ENCODE results near the gene MARK2. TPM values are rescaled to one million over a fixed set of nuclear protein-coding genes. Genes with fewer than 3 reads are reported as not detected.

MARK2 gene
- total and polyA plus RNA-seq, 4 donors = 12.2 to 32.5 (median 23.9) TPM

DNA sequence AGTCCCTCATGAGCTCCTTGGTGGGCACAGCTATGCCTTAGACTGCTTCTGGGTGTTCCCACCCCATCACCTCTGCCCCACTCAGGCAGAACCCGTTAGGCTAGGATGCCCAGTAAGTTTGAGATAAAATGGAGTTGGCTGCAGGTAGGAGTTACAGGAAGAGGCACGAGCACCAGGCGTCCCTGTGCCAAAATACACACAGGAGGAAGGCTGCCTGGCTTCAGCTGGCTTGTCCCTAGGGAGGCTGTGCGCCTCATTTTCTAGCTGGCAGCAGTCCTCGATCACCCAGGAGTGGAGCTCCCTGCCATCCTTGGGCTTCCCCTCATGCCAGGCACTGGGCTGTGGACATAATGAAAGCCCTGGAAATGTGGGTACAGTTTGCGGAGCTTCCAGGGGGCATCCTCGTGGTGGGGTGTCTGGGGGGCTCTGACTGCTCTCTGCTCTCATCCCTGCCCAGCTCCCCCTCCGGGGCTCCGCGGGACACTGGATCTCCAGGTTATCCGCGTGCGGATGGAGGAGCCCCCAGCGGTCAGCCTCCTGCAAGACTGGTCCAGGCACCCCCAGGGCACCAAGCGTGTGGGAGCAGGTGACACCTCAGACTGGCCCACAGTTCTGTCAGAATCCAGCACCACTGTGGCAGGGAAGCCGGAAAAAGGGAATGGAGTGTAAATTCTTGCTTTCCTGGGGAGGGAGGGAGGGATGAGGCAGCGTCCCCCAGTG lies 12.3 kb upstream of the MARK2 start:
- WGBS (ENCODE audit: insufficient coverage) = 87% methylated on average over 13 of the region's 17 CpGs

DNA sequence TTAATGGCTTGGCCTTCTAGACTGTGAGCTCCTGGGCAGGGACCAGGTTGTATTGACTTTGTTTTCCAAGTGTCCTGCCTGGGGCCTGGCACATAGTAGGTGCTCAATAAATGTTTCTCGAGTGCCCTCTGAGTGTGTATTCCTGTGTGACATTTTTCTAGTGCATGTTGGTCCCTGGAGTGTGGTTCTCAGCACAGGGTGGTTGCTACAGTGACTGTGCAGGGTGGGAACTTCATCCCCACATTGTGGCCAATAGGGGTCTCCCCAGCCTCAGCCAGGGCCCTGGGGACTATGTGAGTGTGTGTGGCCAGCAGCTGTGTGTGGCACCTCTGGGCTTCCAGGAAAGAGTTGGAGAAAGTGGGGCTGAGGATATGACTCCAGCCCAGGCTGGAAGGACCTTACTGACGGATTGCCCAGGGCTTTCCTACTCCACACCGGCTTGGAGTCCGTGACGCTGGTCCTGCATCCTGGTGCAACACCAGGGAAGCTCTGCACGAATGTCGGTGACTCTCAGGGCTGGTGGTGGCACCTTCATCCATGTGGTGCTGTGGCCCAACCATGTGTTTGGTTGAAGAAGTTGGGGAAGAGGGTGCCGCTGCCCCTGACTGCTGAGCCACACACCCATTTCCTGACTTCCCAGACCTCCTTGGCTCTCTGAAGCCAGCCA lies 9.0 kb upstream of the MARK2 start:
- Histone ChIP-seq H3K4me3 (ENCODE audit: low read depth, low read length) (no peak overlapping the region), H3K36me3 (ENCODE audit: control insufficient read depth, insufficient read depth, low read length) (peaks cover 43% of the 10 kb centered on the region), H3K27ac (ENCODE audit: low read depth, low read length) (no peak overlapping the region), H3K9me3 (ENCODE audit: control insufficient read depth, insufficient read depth, low read length) (no peaks in the 10 kb centered on the region), H3K27me3 (ENCODE audit: control insufficient read depth, insufficient read depth, low read length) (no peaks in the 10 kb centered on the region), H3K4me1 (ENCODE audit: control insufficient read depth, insufficient read depth, low read length) (no peaks in the 10 kb centered on the region)
- DNase-seq (ENCODE audit: low read depth in 4 of 6, low spot score in 6 of 6) = peak in 2 of 6 donors; percentile 31 to 41
- WGBS (ENCODE audit: insufficient coverage) = 84% methylated on average over 7 of the region's 8 CpGs

More for the DNA sequence above, 12.3 kb upstream of the MARK2 start:
- peaks cover 74% of the 10 kb centered on the region for H3K36me3 ChIP-seq (ENCODE audit: control insufficient read depth, insufficient read depth, low read length)
- H3K27ac ChIP-seq (ENCODE audit: low read depth, low read length) = no peak overlapping the region
- no peak for DNase-seq (ENCODE audit: low read depth in 4 of 6, low spot score in 6 of 6)
- H3K4me1 ChIP-seq (ENCODE audit: control insufficient read depth, insufficient read depth, low read length) = no peaks in the 10 kb centered on the region
- H3K4me3 ChIP-seq (ENCODE audit: low read depth, low read length) = no peak overlapping the region
- H3K27me3 ChIP-seq (ENCODE audit: control insufficient read depth, insufficient read depth, low read length) = no peaks in the 10 kb centered on the region
- H3K9me3 ChIP-seq (ENCODE audit: control insufficient read depth, insufficient read depth, low read length) = no peaks in the 10 kb centered on the region

DNA sequence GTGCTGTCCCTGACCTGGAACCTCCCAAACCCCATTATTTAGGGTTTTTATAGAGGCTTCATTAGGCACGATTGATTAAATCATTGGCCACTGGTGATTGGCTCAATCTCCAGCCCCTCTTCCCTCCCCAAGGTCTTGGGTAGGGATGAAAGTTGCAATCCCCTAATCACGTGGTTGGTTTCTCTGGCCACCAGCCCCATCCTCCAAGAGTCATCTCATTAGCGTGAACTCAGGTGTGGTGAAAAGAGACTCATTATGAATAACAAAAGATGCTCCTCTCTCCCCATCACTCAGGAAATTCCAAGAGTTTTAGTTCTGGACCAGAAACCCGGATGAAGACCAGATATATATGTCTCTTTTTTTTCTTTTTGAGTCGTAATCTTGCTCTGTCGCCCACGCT lies 7.6 kb upstream of the MARK2 start:
- no peak for DNase-seq (ENCODE audit: low read depth in 4 of 6, low spot score in 6 of 6)
- H3K27ac ChIP-seq (ENCODE audit: low read depth, low read length) = no peak overlapping the region
- 78% methylated on average over 4 of the region's 7 CpGs for WGBS (ENCODE audit: insufficient coverage)
- H3K4me1 ChIP-seq (ENCODE audit: control insufficient read depth, insufficient read depth, low read length) = no peaks in the 10 kb centered on the region
- H3K36me3 ChIP-seq (ENCODE audit: control insufficient read depth, insufficient read depth, low read length) = peaks cover 34% of the 10 kb centered on the region
- no peak overlapping the region for H3K4me3 ChIP-seq (ENCODE audit: low read depth, low read length)
- no peaks in the 10 kb centered on the region for H3K9me3 ChIP-seq (ENCODE audit: control insufficient read depth, insufficient read depth, low read length)
- H3K27me3 ChIP-seq (ENCODE audit: control insufficient read depth, insufficient read depth, low read length) = no peaks in the 10 kb centered on the region

DNA sequence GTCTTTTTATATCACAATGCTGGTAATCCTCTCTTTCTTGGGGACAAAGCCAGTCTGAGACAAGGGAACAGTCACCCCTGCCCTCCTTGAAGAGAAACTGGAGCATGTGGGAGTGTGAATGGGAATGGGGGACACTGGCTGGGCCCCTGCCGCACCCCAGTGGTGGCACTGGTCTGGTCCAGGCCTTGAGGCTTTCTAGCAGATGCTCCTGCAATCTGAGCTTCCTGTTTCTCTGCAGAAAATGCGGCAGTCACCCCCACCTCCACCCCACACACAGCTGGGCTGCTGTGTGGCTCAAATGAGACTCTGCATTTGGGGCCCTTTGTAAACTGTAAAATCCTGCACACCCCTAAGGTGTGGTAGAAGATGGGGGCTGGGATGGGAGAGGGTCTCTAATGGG lies 6.6 kb upstream of the MARK2 start:
- Histone ChIP-seq H3K9me3 (ENCODE audit: control insufficient read depth, insufficient read depth, low read length) (no peaks in the 10 kb centered on the region), H3K4me1 (ENCODE audit: control insufficient read depth, insufficient read depth, low read length) (peaks cover 4% of the 10 kb centered on the region), H3K36me3 (ENCODE audit: control insufficient read depth, insufficient read depth, low read length) (peaks cover 24% of the 10 kb centered on the region), H3K27me3 (ENCODE audit: control insufficient read depth, insufficient read depth, low read length) (no peaks in the 10 kb centered on the region), H3K27ac (ENCODE audit: low read depth, low read length) (no peak overlapping the region), H3K4me3 (ENCODE audit: low read depth, low read length) (no peak overlapping the region)
- DNase-seq (ENCODE audit: low read depth in 4 of 6, low spot score in 6 of 6) = no peak
- no CpG with 5 or more reads among the region's 2 CpGs for WGBS (ENCODE audit: insufficient coverage)

DNA sequence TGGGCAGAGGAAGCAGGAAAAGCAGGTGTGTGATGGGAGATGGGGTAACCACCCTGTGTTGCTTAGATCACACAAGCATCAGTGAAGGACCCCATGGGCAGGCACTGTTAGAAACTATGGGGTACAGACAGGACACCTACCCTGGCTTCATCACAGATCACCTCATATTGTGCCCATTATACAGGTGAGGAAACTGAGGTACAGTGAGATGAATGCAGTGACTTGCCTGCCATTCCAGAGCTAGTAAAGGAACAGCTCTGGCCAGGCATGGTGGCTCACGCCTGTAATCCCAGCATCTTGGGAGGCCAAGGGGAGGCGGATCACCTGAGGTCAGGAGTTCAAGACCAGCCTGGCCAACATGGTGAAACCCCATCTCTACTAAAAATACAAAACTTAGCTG lies 5.9 kb upstream of the MARK2 start:
- DNase-seq (ENCODE audit: low read depth in 4 of 6, low spot score in 6 of 6) = no peak
- Histone ChIP-seq H3K9me3 (ENCODE audit: control insufficient read depth, insufficient read depth, low read length) (no peaks in the 10 kb centered on the region), H3K36me3 (ENCODE audit: control insufficient read depth, insufficient read depth, low read length) (peaks cover 19% of the 10 kb centered on the region), H3K4me1 (ENCODE audit: control insufficient read depth, insufficient read depth, low read length) (peaks cover 5% of the 10 kb centered on the region), H3K27ac (ENCODE audit: low read depth, low read length) (no peak overlapping the region), H3K27me3 (ENCODE audit: control insufficient read depth, insufficient read depth, low read length) (no peaks in the 10 kb centered on the region), H3K4me3 (ENCODE audit: low read depth, low read length) (no peak overlapping the region)
- WGBS (ENCODE audit: insufficient coverage) = 100% methylated on average over 1 of the region's 2 CpGs

DNA sequence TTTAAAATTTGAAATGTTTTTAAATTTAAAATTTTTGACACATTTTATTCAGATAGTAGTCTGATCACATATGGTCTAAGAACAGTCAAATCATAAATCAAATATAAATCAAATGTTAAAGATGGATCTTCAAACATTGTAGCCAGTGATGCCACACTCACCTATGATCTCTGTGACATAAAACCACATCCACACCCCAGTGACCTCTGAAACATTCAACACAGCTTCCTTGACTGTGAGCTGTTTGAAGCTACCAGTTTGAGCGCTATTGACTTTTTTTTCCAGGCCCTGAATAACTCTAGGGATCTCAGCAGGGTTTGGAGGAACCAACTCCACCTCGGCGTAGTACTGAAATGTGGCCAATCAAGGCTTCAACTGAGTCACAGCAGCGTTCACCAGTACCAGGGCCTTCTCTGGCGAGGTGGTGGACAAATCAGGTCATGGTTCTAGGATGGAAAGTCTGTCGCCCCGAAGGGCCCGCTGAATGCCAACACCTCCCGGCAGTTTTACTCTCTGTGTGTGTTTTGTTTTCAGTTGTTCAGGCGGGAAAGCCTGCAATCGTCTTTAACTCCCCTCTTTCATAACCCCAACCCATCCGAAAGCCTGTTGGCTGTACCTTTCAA lies 4.3 kb upstream of the MARK2 start:
- H3K27me3 ChIP-seq (ENCODE audit: control insufficient read depth, insufficient read depth, low read length) = no peaks in the 10 kb centered on the region
- WGBS (ENCODE audit: insufficient coverage) = 69% methylated on average over 6 of the region's 12 CpGs
- H3K4me1 ChIP-seq (ENCODE audit: control insufficient read depth, insufficient read depth, low read length) = peaks cover 11% of the 10 kb centered on the region
- H3K4me3 ChIP-seq (ENCODE audit: low read depth, low read length) = no peak overlapping the region
- no peak for DNase-seq (ENCODE audit: low read depth in 4 of 6, low spot score in 6 of 6)
- peaks cover 8% of the 10 kb centered on the region for H3K36me3 ChIP-seq (ENCODE audit: control insufficient read depth, insufficient read depth, low read length)
- H3K27ac ChIP-seq (ENCODE audit: low read depth, low read length) = no peak overlapping the region
- H3K9me3 ChIP-seq (ENCODE audit: control insufficient read depth, insufficient read depth, low read length) = no peaks in the 10 kb centered on the region

DNA sequence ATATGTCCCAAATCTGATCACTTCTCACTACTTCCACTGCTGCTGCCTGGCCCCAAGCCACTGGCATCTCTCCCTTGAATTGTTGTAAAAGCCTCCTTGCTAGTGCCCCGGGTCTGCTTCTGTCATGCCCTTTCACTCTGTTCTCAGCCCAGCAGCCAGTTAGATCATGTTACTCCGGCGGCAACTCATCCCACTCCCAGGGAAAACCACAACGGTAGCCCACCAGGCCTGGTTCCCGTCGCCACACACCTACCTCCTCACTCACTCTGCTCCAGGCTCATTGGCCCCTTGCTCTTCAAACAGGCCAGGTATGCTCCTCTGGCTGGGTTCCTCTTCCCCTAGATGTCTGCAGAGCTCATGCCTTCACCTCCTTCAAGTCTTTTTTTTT lies 3.8 kb upstream of the MARK2 start:
- peaks cover 16% of the 10 kb centered on the region for H3K4me1 ChIP-seq (ENCODE audit: control insufficient read depth, insufficient read depth, low read length)
- no peaks in the 10 kb centered on the region for H3K27me3 ChIP-seq (ENCODE audit: control insufficient read depth, insufficient read depth, low read length)
- DNase-seq (ENCODE audit: low read depth in 4 of 6, low spot score in 6 of 6) = no peak
- 73% methylated on average over 6 of the region's 6 CpGs for WGBS (ENCODE audit: insufficient coverage)
- H3K4me3 ChIP-seq (ENCODE audit: low read depth, low read length) = no peak overlapping the region
- no peaks in the 10 kb centered on the region for H3K9me3 ChIP-seq (ENCODE audit: control insufficient read depth, insufficient read depth, low read length)
- peaks cover 5% of the 10 kb centered on the region for H3K36me3 ChIP-seq (ENCODE audit: control insufficient read depth, insufficient read depth, low read length)
- H3K27ac ChIP-seq (ENCODE audit: low read depth, low read length) = no peak overlapping the region

DNA sequence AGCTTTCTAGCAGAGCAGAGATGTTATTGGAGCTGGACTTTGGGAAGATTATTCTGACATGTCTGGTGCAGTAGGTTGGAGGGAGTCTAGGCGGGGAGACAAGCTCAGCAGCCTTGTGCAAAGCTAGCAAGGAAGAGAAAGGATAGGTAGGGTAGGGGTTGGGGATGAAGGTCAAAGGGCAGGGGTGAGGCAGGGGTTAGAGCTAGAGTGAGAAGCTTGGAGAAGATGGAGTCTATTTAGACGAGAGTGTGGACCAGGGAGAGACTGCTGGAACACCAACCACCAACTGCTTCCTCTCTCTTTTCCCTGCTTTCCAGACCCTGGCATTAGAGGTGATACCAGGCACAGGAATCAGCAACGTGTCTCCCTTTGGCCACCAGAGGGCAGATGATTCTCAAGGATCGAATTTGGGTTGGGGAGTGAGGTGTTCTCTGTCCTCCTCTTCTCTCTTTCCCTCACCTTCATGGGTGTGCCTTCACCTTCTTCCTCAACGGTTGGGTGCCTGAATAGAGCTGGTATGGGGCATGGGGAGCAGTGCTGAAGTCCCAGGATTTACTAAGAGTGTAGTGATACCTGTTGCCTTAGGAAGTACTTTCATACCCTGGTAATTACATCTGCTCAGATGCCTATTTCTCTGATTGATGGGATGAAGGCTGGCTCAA lies 1.8 kb upstream of the MARK2 start:
- 55% methylated on average over 1 of the region's 5 CpGs for WGBS (ENCODE audit: insufficient coverage)
- peaks cover under 1% of the 10 kb centered on the region for H3K36me3 ChIP-seq (ENCODE audit: control insufficient read depth, insufficient read depth, low read length)
- no peak overlapping the region for H3K4me3 ChIP-seq (ENCODE audit: low read depth, low read length)
- DNase-seq (ENCODE audit: low read depth in 4 of 6, low spot score in 6 of 6) = peak in 5 of 6 donors; percentile 79 to 96 (median 86)
- no peaks in the 10 kb centered on the region for H3K27me3 ChIP-seq (ENCODE audit: control insufficient read depth, insufficient read depth, low read length)
- H3K9me3 ChIP-seq (ENCODE audit: control insufficient read depth, insufficient read depth, low read length) = no peaks in the 10 kb centered on the region
- H3K4me1 ChIP-seq (ENCODE audit: control insufficient read depth, insufficient read depth, low read length) = peaks cover 30% of the 10 kb centered on the region
- H3K27ac ChIP-seq (ENCODE audit: low read depth, low read length) = no peak overlapping the region

DNA sequence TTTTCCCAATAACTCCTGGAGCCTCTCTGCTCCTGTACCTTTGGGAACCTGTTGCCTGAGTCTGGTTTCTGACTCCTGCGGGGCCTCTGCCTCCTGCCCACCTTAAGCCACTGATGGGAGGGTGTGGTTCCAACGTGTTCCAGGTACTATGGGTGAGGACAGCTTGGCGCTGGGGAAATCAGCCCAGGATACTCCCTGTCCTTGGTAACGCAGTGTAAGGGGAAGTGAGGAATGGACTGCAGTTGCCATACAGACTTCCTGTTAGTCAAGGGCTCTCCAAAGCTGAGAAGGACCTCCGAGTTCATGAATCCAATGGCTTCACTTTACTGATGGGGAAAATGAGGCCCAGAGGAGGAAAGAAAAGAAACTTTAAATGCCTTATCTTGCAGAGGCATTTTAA lies 1.2 kb upstream of the MARK2 start:
- WGBS (ENCODE audit: insufficient coverage) = 65% methylated on average over 5 of the region's 5 CpGs
- peak in 1 of 6 donors; percentile 15 for DNase-seq (ENCODE audit: low read depth in 4 of 6, low spot score in 6 of 6)
- Histone ChIP-seq H3K27me3 (ENCODE audit: control insufficient read depth, insufficient read depth, low read length) (no peaks in the 10 kb centered on the region), H3K36me3 (ENCODE audit: control insufficient read depth, insufficient read depth, low read length) (peaks cover 3% of the 10 kb centered on the region), H3K4me1 (ENCODE audit: control insufficient read depth, insufficient read depth, low read length) (peaks cover 33% of the 10 kb centered on the region), H3K9me3 (ENCODE audit: control insufficient read depth, insufficient read depth, low read length) (no peaks in the 10 kb centered on the region), H3K4me3 (ENCODE audit: low read depth, low read length) (no peak overlapping the region), H3K27ac (ENCODE audit: low read depth, low read length) (no peak overlapping the region)
